C1 segment of cervical spinal cord (tissue), 14 donors: Measurements from ENCODE around the gene WFS1.
A peak's percentile ranks its signal among the peaks of the same experiment; 100 is the strongest.

Experiments
- DNase-seq, 14 donors: peaks; one replicate each; lab custom pipeline; 2025; lab: John Stamatoyannopoulos, UW

Gene WFS1

GRCh38 chr4:6269616-6270511 lies at the start of gene WFS1:
TSS of gene WFS1 (plus strand) at chr4:6269850. CDS start at chr4:6277456, 7,606 bp downstream.
- DNase-seq = peak; percentile 87 to 98 (median 97)

DNA sequence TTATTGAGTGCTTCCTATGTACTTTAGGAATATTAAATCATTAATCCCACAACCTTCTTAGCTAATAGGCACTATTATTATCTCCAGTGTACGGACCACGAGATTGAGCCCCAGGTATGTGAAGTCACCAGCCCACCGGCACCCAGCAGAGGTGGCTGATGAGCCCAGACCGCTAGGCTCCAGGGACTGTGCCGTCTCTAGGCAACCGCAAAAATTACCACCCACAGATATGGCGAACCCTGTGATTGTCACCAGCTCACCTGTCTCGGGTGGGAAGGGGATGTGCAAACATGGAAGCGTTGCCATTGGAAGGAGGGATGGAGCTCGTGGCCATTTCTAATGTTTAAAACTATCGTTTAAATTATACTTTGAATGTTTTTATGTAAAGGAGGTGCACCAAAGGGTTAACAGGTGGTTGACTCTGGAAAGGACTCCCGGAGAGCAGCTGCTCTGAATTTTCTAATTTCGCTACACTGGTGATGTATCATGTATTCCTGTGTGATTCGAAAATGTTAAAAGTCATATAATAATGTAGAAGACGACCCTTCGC lies 48.3 kb upstream of the WFS1 start:
- DNase-seq = no peak

- peak in 11 of 14 donors; percentile 30 to 80 (median 48) for DNase-seq
Observed at GRCh38 chr4:6221851-6222760, 47.5 kb upstream of the WFS1 start.

GRCh38 chr4:6222761-6223292 lies 46.8 kb upstream of the WFS1 start:
- DNase-seq = peak in 7 of 14 donors; percentile 6 to 41 (median 23)

GRCh38 chr4:6224735-6225134 lies 44.9 kb upstream of the WFS1 start:
- DNase-seq = no peak

GRCh38 chr4:6225469-6225868 lies 44.2 kb upstream of the WFS1 start:
- DNase-seq = no peak

DNA sequence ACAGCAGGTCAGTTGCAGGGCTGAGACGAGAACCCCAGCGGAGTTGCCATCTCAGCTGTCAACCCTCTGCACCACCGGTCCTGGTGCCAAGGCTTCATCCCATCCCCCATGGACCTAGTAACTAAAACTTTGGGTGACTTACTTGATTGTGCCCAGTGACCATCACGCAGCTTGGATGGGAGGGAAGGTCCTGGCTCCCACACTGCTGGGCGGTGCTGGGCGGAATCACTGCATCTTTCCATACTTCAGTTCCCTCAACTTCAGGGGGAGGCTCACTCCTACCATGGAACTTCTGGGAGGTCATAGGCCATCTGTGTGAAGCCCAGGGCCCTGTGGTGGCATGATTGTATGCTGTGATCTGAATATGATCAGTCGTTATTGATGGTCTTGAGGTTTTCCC lies 43.1 kb upstream of the WFS1 start:
- no peak for DNase-seq

DNA sequence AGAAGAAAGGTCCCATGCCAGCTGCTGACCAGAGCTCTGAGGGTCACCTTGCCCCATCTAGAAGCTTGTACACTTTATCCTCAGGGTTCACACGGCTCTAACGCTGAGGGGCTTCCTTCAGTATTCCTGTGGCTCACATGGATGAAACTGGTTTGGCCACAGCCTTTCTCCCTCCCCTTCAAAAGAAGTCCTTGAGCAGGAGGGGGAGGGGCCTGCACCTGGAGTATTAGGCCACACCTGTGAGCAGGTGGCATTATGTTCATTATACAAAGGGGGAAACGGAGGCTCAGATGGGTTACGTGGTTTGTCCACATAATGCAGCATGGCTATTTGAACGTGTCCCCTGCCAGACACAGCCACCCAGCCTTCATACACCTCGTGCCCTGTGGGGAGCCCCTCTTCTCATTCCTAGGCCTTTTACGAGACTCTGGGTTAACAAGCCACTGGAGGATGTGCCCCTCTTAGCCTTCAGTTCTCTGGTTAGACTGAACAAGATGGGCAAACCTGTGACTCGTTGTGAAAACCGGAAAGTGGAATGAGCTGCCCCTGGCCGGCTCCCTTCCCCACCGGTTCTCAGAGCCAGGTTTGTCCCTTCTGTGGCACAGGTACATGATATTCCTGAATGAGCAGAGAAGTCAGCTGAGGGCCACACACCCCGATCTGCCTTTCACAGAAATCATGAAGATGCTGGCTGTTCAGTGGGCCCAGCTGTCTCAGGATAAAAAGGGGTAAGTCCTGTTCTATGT lies 42.1 kb upstream of the WFS1 start:
- no peak for DNase-seq

DNA sequence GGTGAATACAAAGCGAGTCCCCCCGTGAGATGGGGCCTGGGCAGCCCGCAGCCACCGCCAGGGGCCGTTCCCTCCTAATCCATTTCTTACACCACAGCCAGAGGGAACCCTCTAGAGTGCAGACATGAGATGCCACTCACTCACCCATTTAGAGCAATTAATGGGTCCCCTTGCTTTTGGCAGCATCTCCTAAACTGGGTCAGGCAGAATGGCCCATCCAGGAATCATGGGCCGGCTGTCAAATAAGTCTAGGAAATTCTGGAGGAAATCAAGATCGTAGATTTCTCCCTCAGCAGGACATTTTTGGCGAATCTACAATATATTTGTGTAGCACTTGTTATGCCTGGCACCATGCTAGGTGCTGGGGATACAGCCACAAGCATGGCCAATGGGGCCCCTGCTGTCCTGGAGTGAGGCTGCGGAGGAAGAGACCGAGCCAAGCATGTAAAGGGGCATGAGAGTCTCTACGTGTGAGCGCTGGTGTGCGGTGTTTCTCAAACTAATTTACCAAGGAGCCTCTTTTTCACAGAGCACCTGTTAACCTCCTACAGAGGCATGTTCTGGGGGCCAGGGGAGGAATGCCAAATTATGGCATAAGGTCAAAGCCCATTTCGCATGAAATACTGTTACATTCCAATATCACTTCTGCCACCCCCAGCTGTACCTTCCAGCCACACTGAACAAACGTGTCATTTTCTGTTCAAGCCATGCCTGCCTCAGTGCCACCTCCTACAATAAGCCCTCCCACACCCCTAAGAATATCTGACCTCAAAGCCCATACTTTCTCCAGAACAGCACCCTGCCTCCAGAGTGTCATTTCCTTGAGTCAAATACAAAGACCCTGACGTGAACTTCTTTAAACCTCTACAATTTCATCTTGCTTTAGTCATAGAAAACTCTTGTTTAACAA lies 41.2 kb upstream of the WFS1 start:
- no peak for DNase-seq

- peak in 12 of 14 donors; percentile 10 to 76 (median 58) for DNase-seq
Observed at GRCh38 chr4:6229095-6229494, 40.6 kb upstream of the WFS1 start.

- no peak for DNase-seq
Observed at GRCh38 chr4:6229671-6230501, 39.8 kb upstream of the WFS1 start.

DNA sequence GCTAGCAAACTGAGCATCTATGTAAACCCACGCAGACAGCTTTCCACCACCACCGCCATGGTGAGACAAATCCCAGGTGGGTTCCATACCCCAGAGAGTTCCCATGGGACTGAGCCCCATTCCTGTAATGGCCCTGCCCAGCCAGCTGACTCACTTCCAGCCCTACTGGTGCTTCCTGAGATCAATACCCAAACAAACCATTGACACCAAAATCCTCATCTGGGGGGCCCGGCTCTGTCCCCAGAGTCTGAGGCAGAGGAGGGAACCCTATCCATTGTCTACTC lies 39.2 kb upstream of the WFS1 start:
- DNase-seq = no peak

GRCh38 chr4:6230827-6231662 lies 38.6 kb upstream of the WFS1 start:
- DNase-seq = no peak

DNA sequence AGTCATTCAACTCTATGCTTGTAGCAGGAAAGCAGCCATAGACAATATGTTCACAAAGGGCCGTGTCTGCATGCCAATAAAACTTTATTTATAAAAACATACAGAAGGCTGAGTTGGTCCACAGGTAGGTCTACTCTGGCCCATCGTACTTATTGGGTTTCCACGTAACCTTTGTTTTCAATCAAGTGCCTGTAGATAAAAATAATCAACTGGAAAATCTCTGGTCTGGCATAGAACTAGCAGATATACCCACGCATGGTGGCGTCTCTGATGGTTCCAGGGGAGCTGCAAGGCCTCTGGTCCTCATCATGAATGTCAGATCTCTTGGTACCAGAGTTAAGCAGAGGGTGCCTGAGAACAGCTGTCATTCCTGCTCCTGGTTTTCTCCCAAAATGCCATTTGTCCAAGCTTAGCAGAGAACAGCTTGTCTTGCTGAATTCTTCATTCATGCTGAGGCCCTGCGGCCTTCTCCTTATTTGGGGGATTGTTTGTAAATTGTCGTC lies 37.9 kb upstream of the WFS1 start:
- no peak for DNase-seq

GRCh38 chr4:6232836-6233785 lies 36.5 kb upstream of the WFS1 start:
- no peak for DNase-seq

- DNase-seq = no peak
Observed at GRCh38 chr4:6233929-6234328, 35.7 kb upstream of the WFS1 start.

- no peak for DNase-seq
Observed at GRCh38 chr4:6235012-6235411, 34.6 kb upstream of the WFS1 start.
